SU-DHL-6 (cell line): ENCODE data around the gene CHD9NB.

Experiments used
- H2AFZ ChIP-seq: fragments of 200-600 bp; sonication (generic); 2 replicates; pipeline ENCODE4 v1.6.1; 2014; ENCODE audit warnings: low read depth, mild to moderate bottlenecking, moderate library complexity, mixed read lengths, antibody characterized with exemption, low read length; ENCODE audit not compliant: severe bottlenecking
- H3F3A ChIP-seq: fragments of 200-600 bp; shearing (Covaris generic); 2 replicates; pipeline ENCODE4 v1.6.0; 2016; ENCODE audit warnings: antibody characterized with exemption, mild to moderate bottlenecking; ENCODE audit not compliant: insufficient read depth
- H3K27ac ChIP-seq: fragments of 200-600 bp; sonication (generic); 2 replicates; pipeline ENCODE4 v1.5.1; 2016; ENCODE audit warnings: low read depth, mild to moderate bottlenecking, low read length, moderate library complexity, mixed read lengths
- H3K27me3 ChIP-seq: fragments of 200-600 bp; sonication (generic), shearing (Covaris generic); 2 replicates; pipeline ENCODE4 v1.6.0; 2014; ENCODE audit warnings: mild to moderate bottlenecking, low read length
- H3K36me3 ChIP-seq: fragments of 200-600 bp; sonication (generic); 2 replicates; pipeline ENCODE4 v1.6.1; 2014; ENCODE audit warnings: mild to moderate bottlenecking, low read length, mixed read lengths
- H3K4me2 ChIP-seq: fragments of 300-600, 200-600 bp; shearing (Covaris generic), sonication (generic); 2 replicates; pipeline ENCODE4 v1.6.0; 2014; ENCODE audit warnings: low read length, low read depth, mild to moderate bottlenecking; ENCODE audit not compliant: poor library complexity, severe bottlenecking
- H3K4me3 ChIP-seq: fragments of 200-600 bp; sonication (generic); 2 replicates; pipeline ENCODE4 v1.5.1; 2014; ENCODE audit warnings: antibody characterized with exemption, low read length, mild to moderate bottlenecking, mixed read lengths; ENCODE audit not compliant: insufficient read depth, poor library complexity, severe bottlenecking
- H3K79me2 ChIP-seq: fragments of 200-600 bp; sonication (generic); 2 replicates; pipeline ENCODE4 v1.6.1; 2014; ENCODE audit warnings: mild to moderate bottlenecking, low read length, moderate library complexity; ENCODE audit not compliant: insufficient read depth
- H3K9ac ChIP-seq: fragments of 200-600 bp; sonication (generic); 2 replicates; pipeline ENCODE4 v1.7.0; 2014; ENCODE audit warnings: mild to moderate bottlenecking, low read length
- H3K9me2 ChIP-seq: fragments of 200-600 bp; sonication (generic); replicated peaks from 2 replicates; pipeline ENCODE4 v1.6.1; 2014; ENCODE audit warnings: low read length; ENCODE audit not compliant: insufficient read depth
- H3K9me3 ChIP-seq: fragments of 200-600 bp; sonication (generic); 2 replicates; pipeline ENCODE4 v1.6.1; 2014; ENCODE audit warnings: low read length, mixed read lengths; ENCODE audit not compliant: insufficient read depth
- H4K20me1 ChIP-seq: fragments of 200-600 bp; sonication (generic); 2 replicates; pipeline ENCODE4 v1.6.1; 2014; ENCODE audit warnings: low read depth, mild to moderate bottlenecking, antibody characterized with exemption, low read length, moderate library complexity, mixed read lengths
- CTCF ChIP-seq: fragments of 200-600 bp; sonication (generic); IDR thresholded peaks from one replicate; pipeline ENCODE4 v1.5.1; 2017; ENCODE audit warnings: antibody characterized with exemption, mild to moderate bottlenecking, low read length, moderate library complexity; ENCODE audit not compliant: insufficient read depth, poor library complexity, severe bottlenecking
- EZH2phosphoT487 ChIP-seq: fragments of 200-600 bp; sonication (generic), shearing (Covaris generic); conservative IDR thresholded peaks from 2 replicates; pipeline ENCODE4 v1.6.1; 2018; ENCODE audit warnings: mild to moderate bottlenecking, antibody characterized with exemption, low read length, moderate library complexity, mixed read lengths

Gene CHD9NB

GRCh38 chr16:53091466-53092211 lies 38.9 kb upstream of the CHD9NB start:
- no peaks in the 10 kb centered on the region for H3F3A ChIP-seq
- TF ChIP-seq CTCF (no peak), EZH2phosphoT487 (no peak)
- H3K4me2 ChIP-seq: no peak overlapping the region
- no peak overlapping the region for H3K27ac ChIP-seq
- H2AFZ ChIP-seq: no peak overlapping the region
- no peaks in the 10 kb centered on the region for H3K36me3 ChIP-seq
- H3K27me3 ChIP-seq: no peaks in the 10 kb centered on the region
- no peak overlapping the region for H3K4me3 ChIP-seq
- H3K79me2 ChIP-seq: peaks cover 15% of the 10 kb centered on the region
- no peaks in the 10 kb centered on the region for H3K9me2 ChIP-seq
- no peaks in the 10 kb centered on the region for H3K9me3 ChIP-seq
- no peaks in the 10 kb centered on the region for H4K20me1 ChIP-seq
- H3K9ac ChIP-seq: no peak overlapping the region

- no peak overlapping the region for H3K4me2 ChIP-seq
- H3K4me3 ChIP-seq: no peak overlapping the region
- no peaks in the 10 kb centered on the region for H3K9me3 ChIP-seq
- no peaks in the 10 kb centered on the region for H3K36me3 ChIP-seq
- no peaks in the 10 kb centered on the region for H3F3A ChIP-seq
- H3K27ac ChIP-seq: no peak overlapping the region
- H3K27me3 ChIP-seq: no peaks in the 10 kb centered on the region
- no peaks in the 10 kb centered on the region for H4K20me1 ChIP-seq
- TF ChIP-seq EZH2phosphoT487 (no peak), CTCF (no peak)
- no peak overlapping the region for H3K9ac ChIP-seq
- no peak overlapping the region for H2AFZ ChIP-seq
- no peaks in the 10 kb centered on the region for H3K9me2 ChIP-seq
- peaks cover 10% of the 10 kb centered on the region for H3K79me2 ChIP-seq
Observed at GRCh38 chr16:53090591-53091411, 38.1 kb upstream of the CHD9NB start.

- Histone ChIP-seq H3K27ac (no peak overlapping the region), H3K79me2 (peaks cover 4% of the 10 kb centered on the region)
Observed at GRCh38 chr16:53090286-53090590, 37.5 kb upstream of the CHD9NB start.

More at GRCh38 chr16:53090286-53090590, 37.5 kb upstream of the CHD9NB start:
- H4K20me1 ChIP-seq: no peaks in the 10 kb centered on the region
- no peaks in the 10 kb centered on the region for H3K9me3 ChIP-seq
- no peaks in the 10 kb centered on the region for H3F3A ChIP-seq
- no peaks in the 10 kb centered on the region for H3K27me3 ChIP-seq
- H3K9me2 ChIP-seq: no peaks in the 10 kb centered on the region
- H3K4me3 ChIP-seq: no peak overlapping the region
- no peaks in the 10 kb centered on the region for H3K36me3 ChIP-seq
- no peak overlapping the region for H2AFZ ChIP-seq
- no peak for TF ChIP-seq CTCF
- no peak for TF ChIP-seq EZH2phosphoT487
- no peak overlapping the region for H3K9ac ChIP-seq
- no peak overlapping the region for H3K4me2 ChIP-seq
